Thyroid gland (tissue), 4 donors: ENCODE data around the gene CNNM3. TPM values are rescaled to one million over a fixed set of nuclear protein-coding genes. Genes with fewer than 3 reads are reported as not detected.
"Not testable (repeated sequence)": the region's sequence is repeated elsewhere in the genome, so short reads cannot be mapped to it uniquely, and the experiment has no call there.

Source experiments
- DNase-seq, 2 donors: peaks; one replicate each; pipeline ENCODE4 v3.0.0-alpha.2; 2019
- H3K27ac ChIP-seq, 3 donors: fragments of 200-600 bp; sonication (generic); 1 replicate in 2 of 3; 2 replicates in 1 of 3; pipeline ENCODE4 v1.5.1; 2016 to 2019; ENCODE audit warnings: mild to moderate bottlenecking in 1 of 3, moderate library complexity in 1 of 3
- H3K27me3 ChIP-seq: fragments of 200-600 bp; sonication (generic); one replicate; pipeline ENCODE4 v1.5.1; 2019
- H3K36me3 ChIP-seq, 2 donors: fragments of 200-600 bp; sonication (generic); one replicate each; pipeline ENCODE4 v1.5.1; 2016 to 2019
- H3K4me1 ChIP-seq, 2 donors: fragments of 200-600 bp; sonication (generic); one replicate each; pipeline ENCODE4 v1.5.1; 2017 to 2019
- H3K4me3 ChIP-seq, 3 donors: fragments of 200-600 bp; sonication (generic); replicated peaks in 1 of 3; 1 replicate in 2 of 3; 2 replicates in 1 of 3; pipeline ENCODE4 v1.5.1; 2016; ENCODE audit warnings: mild to moderate bottlenecking in 1 of 3
- H3K9me3 ChIP-seq: fragments of 200-600 bp; sonication (generic); one replicate; pipeline ENCODE4 v1.5.1; 2017
- POLR2A ChIP-seq, 2 donors: fragments of 450-650 bp; IDR thresholded peaks; one replicate each; pipeline ENCODE4 v1.6.1; 2017; ENCODE audit warnings: antibody characterized with exemption in 2 of 2, mild to moderate bottlenecking in 2 of 2, moderate library complexity in 1 of 2
- WGBS, 2 donors: methylation state at CpG; one replicate each; pipeline ENCODE4 v1.1.5; 2017; 5-methylcytosine and 5-hydroxymethylcytosine counted together
- intact Hi-C: fragments of 100-400 bp; cut with DNase I; formaldehyde crosslinking; loops from one replicate; pipeline ENCODE4 v1.15.1; 2023
- total RNA-seq, 4 donors: library from RNA; depleted of rRNA; stranded (reverse); fragments of >200 nt; gene quantifications; one replicate each; pipeline ENCODE4 v1.2.3, GENCODE V29; 2016
- TF ChIP-seq, protein P1 (sequence below), 6 experiments: fragments of 200-600 bp in 3 of 6; fragments of 450-650 bp in 3 of 6; sonication (generic) in 3 of 6; IDR thresholded peaks; one replicate each; pipeline ENCODE4 v1.5.1; 2016 to 2019; ENCODE audit warnings: antibody characterized with exemption in 6 of 6, mild to moderate bottlenecking in 2 of 6, inconsistent platforms in 1 of 6, moderate library complexity in 1 of 6

The CNNM3 gene
- total RNA-seq, 4 donors from 2014 or later: 18.2 to 22.8 (median 20.4) TPM

DNA sequence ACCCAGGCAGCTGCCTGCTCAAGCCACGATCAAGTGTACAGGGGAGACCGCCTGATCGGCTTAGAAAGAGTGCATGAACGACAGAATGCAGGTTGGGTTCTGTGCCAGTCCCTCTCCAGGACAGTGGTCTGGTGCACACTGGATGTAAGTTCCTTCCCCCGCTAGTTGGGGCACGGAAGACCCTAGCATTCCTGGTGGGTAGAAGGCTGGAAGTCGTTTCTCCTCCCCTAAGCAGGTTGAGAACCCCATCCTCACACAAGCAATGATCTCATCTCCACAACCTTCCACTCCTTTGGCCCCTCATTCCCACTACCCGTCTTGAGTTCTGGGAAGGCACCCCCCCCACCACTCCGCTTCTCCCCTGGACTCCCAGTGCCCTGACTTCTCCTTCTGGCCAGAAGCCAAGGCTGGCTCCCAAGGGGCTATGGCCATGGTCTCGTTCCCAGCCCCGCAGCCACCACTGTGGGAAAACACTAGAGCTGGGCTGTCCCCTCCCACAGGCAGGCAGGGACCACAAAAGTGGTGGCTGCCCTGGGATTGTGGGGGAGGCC is 43.1 kb downstream of the CNNM3 start:
- Histone ChIP-seq H3K27ac (peak overlapping the region in 2 of 3 donors; percentile 34 to 64), H3K4me1 (peaks cover 10 to 18% of the 10 kb centered on the region in 2 donors), H3K9me3 (no peaks in the 10 kb centered on the region), H3K36me3 (peaks cover 27 to 37% of the 10 kb centered on the region in 2 donors), H3K4me3 (no peak overlapping the region), H3K27me3 (no peaks in the 10 kb centered on the region)
- WGBS, 2 donors: 50 to 53% methylated on average over 11 of the region's 11 CpGs
- TF ChIP-seq, protein P1, sequence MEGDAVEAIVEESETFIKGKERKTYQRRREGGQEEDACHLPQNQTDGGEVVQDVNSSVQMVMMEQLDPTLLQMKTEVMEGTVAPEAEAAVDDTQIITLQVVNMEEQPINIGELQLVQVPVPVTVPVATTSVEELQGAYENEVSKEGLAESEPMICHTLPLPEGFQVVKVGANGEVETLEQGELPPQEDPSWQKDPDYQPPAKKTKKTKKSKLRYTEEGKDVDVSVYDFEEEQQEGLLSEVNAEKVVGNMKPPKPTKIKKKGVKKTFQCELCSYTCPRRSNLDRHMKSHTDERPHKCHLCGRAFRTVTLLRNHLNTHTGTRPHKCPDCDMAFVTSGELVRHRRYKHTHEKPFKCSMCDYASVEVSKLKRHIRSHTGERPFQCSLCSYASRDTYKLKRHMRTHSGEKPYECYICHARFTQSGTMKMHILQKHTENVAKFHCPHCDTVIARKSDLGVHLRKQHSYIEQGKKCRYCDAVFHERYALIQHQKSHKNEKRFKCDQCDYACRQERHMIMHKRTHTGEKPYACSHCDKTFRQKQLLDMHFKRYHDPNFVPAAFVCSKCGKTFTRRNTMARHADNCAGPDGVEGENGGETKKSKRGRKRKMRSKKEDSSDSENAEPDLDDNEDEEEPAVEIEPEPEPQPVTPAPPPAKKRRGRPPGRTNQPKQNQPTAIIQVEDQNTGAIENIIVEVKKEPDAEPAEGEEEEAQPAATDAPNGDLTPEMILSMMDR (IDR thresholded peaks at IDR 0.05): no peak
- TF ChIP-seq POLR2A (IDR thresholded peaks at IDR 0.05): no peak
- intact Hi-C loops: loop anchor here (5.0 kb wide), 1 partner anchor 42 kb away; the partner anchor contains the start of gene CNNM3
- peak; percentile 26 to 35 for DNase-seq

DNA sequence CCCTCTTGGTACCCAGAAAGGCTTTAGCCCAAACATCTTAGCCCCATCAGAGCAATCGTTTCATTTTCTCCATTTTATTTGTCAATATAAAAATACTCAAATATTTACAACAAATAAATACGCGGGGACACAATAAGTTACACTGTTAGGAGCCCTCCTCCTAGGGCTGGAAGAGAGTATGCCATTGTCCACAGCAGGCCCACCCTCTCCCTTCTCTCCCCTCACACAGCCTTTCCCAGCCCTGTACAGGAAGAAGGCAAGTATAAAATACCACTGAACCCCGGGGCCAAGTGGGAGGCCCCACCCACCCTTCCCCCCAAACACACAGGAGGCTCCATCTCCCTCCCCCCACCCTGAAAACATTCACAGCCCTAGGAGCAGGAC is 43.6 kb downstream of the CNNM3 start:
- DNase-seq: no peak
- 61 to 63% methylated on average over 4 of the region's 4 CpGs for WGBS, 2 donors
- TF ChIP-seq, protein P1 (IDR thresholded peaks at IDR 0.05): no peak
- no peak for TF ChIP-seq POLR2A (IDR thresholded peaks at IDR 0.05)

DNA sequence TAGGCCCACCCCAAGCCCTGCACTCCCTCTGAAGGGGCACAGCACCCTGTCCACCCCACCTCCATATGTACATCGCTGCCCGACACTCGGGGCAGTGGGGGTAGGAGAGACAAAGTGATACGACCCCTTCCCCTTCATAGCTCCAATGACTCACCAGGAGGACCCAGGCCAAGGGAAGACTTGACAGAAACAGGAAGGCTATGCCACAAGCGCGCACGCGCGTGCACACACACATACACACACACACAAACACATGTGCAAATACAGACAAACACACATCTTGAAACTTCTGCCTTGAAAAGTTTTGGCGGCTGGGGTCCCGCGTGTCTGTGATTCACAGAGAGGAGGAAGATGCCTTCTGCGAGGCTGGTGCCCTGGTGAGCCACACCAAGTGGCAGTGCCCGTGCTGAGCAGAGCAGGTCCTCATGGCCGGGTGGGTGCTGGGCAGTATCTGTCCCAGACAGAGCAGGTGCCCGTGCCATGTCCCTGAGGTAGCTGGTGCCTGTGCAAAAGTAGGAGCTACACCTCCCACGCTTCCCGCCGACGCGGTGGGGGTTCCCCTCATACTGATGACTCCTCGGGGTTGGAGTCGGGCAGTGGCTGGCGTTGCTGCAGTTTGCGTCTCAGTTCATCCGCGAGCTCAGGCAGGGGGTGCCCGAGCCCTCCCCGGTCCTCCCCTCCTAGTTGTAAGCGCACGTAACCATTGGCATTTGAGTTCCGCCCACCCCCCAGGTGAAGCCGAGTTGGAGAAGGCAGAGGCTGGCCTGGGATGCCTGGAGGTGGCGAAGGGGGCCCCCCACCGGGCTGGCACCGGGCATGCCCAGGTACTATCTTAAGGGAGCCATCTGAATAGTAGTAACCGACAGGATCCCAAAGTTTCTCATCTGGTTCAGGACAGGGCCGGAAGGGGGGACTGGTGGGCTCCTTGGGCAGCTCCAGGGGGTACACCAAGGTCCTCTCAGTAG is 44.3 kb downstream of the CNNM3 start:
- Histone ChIP-seq H3K27ac (no peak overlapping the region), H3K4me3 (no peak overlapping the region), H3K27me3 (no peaks in the 10 kb centered on the region), H3K9me3 (no peaks in the 10 kb centered on the region), H3K36me3 (peaks cover 39 to 49% of the 10 kb centered on the region in 2 donors), H3K4me1 (peaks cover 10 to 19% of the 10 kb centered on the region in 2 donors)
- intact Hi-C loops: loop anchor here (5.0 kb wide), 1 partner anchor 47 kb away; no protein-coding TSS in a partner anchor
- DNase-seq: no peak
- 84 to 85% methylated on average over 26 to 30 of the region's 38 CpGs for WGBS, 2 donors
- no peak for TF ChIP-seq POLR2A (IDR thresholded peaks at IDR 0.05)
- TF ChIP-seq, protein P1 (IDR thresholded peaks at IDR 0.05): no peak

More for the DNA sequence above, 43.6 kb downstream of the CNNM3 start:
- no peak overlapping the region for H3K4me3 ChIP-seq
- H3K27me3 ChIP-seq: no peaks in the 10 kb centered on the region
- peaks cover 10 to 18% of the 10 kb centered on the region in 2 donors for H3K4me1 ChIP-seq
- intact Hi-C loops: loop anchor here (5.0 kb wide), 2 partner anchors 42 to 48 kb away; partner anchors contain the start of gene CNNM3
- H3K36me3 ChIP-seq: peaks cover 32 to 42% of the 10 kb centered on the region in 2 donors
- no peaks in the 10 kb centered on the region for H3K9me3 ChIP-seq
- peak overlapping the region in 1 of 3 donors; percentile 64 for H3K27ac ChIP-seq

DNA sequence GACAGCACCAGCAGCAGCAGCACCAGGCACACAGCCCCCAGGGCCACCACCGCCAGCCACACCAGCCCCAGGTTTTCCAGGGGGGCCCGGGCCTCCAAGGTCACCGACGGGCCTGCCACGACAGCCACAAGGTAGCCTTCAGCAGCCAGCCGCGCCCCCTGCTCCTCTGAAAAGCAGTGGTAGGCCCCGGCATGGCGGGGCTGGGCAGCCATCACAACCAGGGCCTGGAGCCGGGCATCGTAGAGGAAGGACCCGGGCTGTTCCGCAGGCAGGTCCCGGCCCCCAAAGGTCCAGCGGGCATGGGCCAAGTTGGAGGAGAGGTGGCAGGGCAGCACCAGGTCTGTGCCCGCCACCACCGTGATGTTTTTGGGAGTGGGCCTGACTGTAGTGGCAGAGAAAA is 45.0 kb downstream of the CNNM3 start:
- Histone ChIP-seq H3K4me3 (no peak overlapping the region), H3K36me3 (peaks cover 45 to 55% of the 10 kb centered on the region in 2 donors), H3K9me3 (no peaks in the 10 kb centered on the region), H3K4me1 (peaks cover 10 to 27% of the 10 kb centered on the region in 2 donors), H3K27ac (no peak overlapping the region), H3K27me3 (no peaks in the 10 kb centered on the region)
- intact Hi-C loops: loop anchor here (5.0 kb wide), 1 partner anchor 46 kb away; no protein-coding TSS in a partner anchor
- TF ChIP-seq POLR2A (IDR thresholded peaks at IDR 0.05): no peak
- TF ChIP-seq, protein P1 (IDR thresholded peaks at IDR 0.05): no peak
- no peak for DNase-seq
- 96 to 100% methylated on average over 4 to 16 of the region's 17 CpGs for WGBS, 2 donors

DNA sequence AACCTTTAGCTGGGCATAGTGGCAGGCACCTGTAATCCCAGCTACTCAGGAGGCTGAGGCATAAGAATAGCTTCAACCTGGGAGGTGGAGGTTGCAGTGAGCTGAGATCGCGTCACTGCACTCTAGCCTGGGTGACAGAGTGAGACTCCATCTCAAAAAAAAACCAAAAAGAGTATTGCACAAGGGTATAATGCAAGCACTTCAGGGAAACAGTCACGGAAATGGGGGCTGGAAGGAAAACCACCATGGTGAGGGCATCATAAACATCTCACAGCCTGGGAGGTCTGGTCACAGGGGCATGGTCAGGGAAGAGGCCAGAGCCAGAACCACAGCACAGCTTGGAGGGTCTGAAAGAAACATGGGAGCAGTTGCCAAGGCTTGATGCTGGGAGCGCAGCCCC is 47.0 kb downstream of the CNNM3 start:
- WGBS, 2 donors: 92 to 95% methylated on average over 4 of the region's 4 CpGs
- H3K27ac ChIP-seq, DNase-seq, H3K4me3 ChIP-seq, H3K9me3 ChIP-seq, H3K27me3 ChIP-seq: not testable (repeated sequence)
- Histone ChIP-seq H3K4me1 (peaks cover 9 to 38% of the 10 kb centered on the region in 2 donors), H3K36me3 (peaks cover 45 to 55% of the 10 kb centered on the region in 2 donors)
- intact Hi-C loops: loop anchor here (5.0 kb wide), 1 partner anchor 44 kb away; no protein-coding TSS in a partner anchor
